Effector memory CD8-positive, alpha-beta T cell (primary cell): ENCODE results near the gene GRWD1.

Experiments used
- ATAC-seq: fragments of 150-1000 bp; cut with Tn5 transposase; replicated peaks from 2 replicates; pipeline ENCODE4 v1.10.0; 2021; ENCODE audit warnings: mild to moderate bottlenecking, moderate library complexity
- DNase-seq, 3 experiments: peaks; one replicate each; pipeline ENCODE4 v3.0.0; 2021
- H3K27ac Mint-ChIP-seq, 2 donors: one replicate each; pipeline ENCODE4 v1.8.0; 2022; ENCODE audit warnings: mild to moderate bottlenecking in 2 of 2, mixed read lengths in 2 of 2, moderate library complexity in 2 of 2
- H3K27me3 Mint-ChIP-seq, 2 donors: one replicate each; pipeline ENCODE4 v1.8.0; 2022; ENCODE audit warnings: mixed read lengths in 2 of 2
- H3K36me3 Mint-ChIP-seq: one replicate; pipeline ENCODE4 v1.8.0; 2022; ENCODE audit warnings: mild to moderate bottlenecking, moderate library complexity, mixed read lengths; ENCODE audit not compliant: insufficient read depth
- H3K4me1 Mint-ChIP-seq, 2 donors: one replicate each; pipeline ENCODE4 v1.8.0; 2022; ENCODE audit warnings: low read depth in 2 of 2, mixed read lengths in 2 of 2
- H3K4me3 Mint-ChIP-seq, 2 donors: one replicate each; pipeline ENCODE4 v1.8.0; 2022; ENCODE audit warnings: mild to moderate bottlenecking in 2 of 2, mixed read lengths in 2 of 2, moderate library complexity in 2 of 2
- H3K9me3 Mint-ChIP-seq, 2 donors: one replicate each; pipeline ENCODE4 v1.8.0; 2022; ENCODE audit warnings: mixed read lengths in 2 of 2

The GRWD1 gene

GRCh38 chr19:48471836-48472235 lies 26.1 kb downstream of the GRWD1 start:
- Mint-ChIP-seq H3K4me3 (no peak overlapping the region), H3K9me3 (no peaks in the 10 kb centered on the region), H3K27me3 (no peaks in the 10 kb centered on the region), H3K36me3 (peaks cover 52% of the 10 kb centered on the region), H3K27ac (no peak overlapping the region), H3K4me1 (peaks cover 20 to 24% of the 10 kb centered on the region in 2 donors)
- no peak for ATAC-seq
- no peak for DNase-seq

DNA sequence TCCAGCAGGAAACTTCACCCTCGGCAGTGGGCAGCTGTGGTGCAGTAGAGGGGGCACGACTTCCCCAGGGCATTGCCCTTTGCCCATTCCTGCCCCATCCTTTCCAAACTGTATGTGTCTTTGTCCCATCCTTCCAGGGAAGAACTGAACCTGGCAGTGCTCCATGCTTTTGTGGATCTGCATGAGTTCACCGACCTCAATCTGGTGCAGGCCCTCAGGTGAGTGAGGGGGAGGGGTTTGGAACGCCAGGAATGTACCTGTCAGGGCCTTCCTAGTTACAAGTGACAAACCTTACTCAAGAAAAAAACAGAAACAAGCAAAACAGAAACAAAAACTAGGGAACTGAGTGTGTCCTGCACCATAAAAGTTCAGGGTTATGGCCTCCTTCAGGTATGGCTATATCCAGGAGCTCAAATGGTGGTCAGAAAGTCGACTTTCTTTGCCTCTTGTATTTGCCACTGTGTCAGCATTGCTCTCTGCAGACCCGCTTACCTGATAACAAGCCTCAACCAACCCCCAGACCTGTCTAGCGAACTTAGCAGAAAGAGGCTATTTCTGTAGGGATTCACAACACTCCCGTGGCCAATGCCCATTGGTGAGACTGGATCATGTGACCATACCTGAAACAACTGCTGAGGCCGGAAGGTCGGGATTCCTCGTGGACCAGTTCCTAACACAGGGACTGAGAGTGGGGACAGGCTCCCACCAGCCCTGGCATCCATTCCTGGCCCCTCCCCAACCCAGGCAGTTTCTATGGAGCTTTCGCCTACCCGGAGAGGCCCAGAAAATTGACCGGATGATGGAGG lies 27.6 kb downstream of the GRWD1 start:
- peaks cover 16 to 22% of the 10 kb centered on the region in 2 donors for H3K4me1 Mint-ChIP-seq
- DNase-seq, result no peak
- H3K9me3 Mint-ChIP-seq, result no peaks in the 10 kb centered on the region
- H3K4me3 Mint-ChIP-seq, result no peak overlapping the region
- no peak overlapping the region for H3K27ac Mint-ChIP-seq
- H3K36me3 Mint-ChIP-seq, result peaks cover 54% of the 10 kb centered on the region
- ATAC-seq, result no peak
- no peaks in the 10 kb centered on the region for H3K27me3 Mint-ChIP-seq

DNA sequence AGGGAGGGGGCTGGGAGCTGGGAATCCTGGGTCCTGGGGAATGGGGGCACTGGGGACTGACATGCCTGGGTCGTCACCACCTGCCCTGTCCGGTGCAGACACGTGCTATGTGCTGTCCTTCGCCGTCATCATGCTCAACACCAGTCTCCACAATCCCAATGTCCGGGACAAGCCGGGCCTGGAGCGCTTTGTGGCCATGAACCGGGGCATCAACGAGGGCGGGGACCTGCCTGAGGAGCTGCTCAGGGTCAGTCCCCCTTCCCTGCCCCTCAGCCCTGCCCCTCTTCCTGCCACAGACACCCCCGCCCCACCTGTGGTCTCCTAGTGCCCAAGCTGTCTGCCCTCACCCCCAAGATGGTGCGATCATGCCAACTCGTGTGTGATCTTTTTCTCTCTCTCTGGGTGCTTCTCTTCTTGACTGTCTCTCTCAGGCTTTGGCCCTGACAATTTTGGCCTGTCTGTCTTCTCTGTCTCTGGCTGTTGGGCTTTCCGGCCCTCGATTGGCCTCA lies 28.4 kb downstream of the GRWD1 start:
- Mint-ChIP-seq H3K36me3 (peaks cover 46% of the 10 kb centered on the region), H3K27ac (peak overlapping the region; percentile 74 to 89), H3K9me3 (no peaks in the 10 kb centered on the region), H3K4me3 (peak overlapping the region in 1 of 2 donors; percentile 31), H3K4me1 (peaks cover 12 to 19% of the 10 kb centered on the region in 2 donors), H3K27me3 (no peaks in the 10 kb centered on the region)
- ATAC-seq (no peak), DNase-seq (no peak)

DNA sequence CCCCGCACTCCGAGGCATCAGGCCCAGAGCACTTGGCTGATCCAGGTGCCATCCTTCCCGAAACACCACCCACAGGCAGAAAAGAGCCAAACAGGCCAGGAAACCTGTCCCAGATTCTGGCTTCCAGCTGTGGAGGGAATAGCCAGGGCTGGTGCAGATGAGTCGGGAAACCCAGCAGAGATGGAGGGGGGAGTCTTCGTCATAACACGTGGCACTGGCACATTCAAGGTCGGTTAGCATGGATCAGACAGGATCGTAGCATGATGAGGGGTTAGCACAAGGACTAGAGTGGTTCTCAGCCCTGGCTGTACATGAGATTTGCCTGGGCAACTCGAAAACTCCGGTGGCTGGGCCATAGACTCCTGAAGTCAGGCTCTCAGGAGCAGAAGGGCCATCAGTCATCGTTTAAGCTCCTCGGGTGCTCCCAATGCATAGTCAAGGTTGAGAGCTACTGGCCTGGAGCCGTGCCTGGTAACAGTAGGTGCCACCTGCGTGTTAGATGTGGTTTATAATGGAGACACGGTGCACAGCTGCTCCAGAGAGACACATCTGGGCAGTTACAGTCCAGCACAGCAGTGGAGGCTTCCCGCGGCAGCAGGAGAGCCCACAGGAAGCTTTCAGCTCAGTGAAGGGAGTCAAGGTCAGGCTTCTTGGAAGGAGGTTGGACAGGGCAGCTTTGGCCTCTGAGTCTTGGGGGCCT lies 29.7 kb downstream of the GRWD1 start:
- H3K36me3 Mint-ChIP-seq, result peaks cover 51% of the 10 kb centered on the region
- H3K4me1 Mint-ChIP-seq, result peaks cover 13 to 21% of the 10 kb centered on the region in 2 donors
- no peak overlapping the region for H3K4me3 Mint-ChIP-seq
- H3K9me3 Mint-ChIP-seq, result no peaks in the 10 kb centered on the region
- H3K27me3 Mint-ChIP-seq, result no peaks in the 10 kb centered on the region
- ATAC-seq, result no peak
- peak overlapping the region in 1 of 2 donors; percentile 51 for H3K27ac Mint-ChIP-seq
- no peak for DNase-seq

DNA sequence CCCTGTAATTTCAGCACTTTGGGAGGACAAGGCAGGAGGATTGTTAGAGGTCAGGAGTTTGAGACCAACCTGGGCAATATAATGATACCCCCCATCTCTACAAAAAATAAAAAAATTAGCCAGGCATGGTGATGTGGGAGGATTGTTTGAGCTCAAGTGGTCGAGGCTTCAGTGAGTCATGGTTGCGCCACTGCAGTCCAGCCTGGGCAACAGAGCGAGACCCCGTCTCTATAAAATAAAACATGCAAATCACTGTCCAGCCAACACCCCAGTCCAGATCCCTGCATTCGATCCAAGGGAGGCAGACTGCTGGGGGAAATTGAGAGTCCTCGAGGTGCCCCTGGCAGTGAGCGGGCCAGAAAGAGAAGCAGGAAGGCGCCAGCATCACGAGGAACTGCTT lies 30.4 kb downstream of the GRWD1 start:
- Mint-ChIP-seq H3K4me3 (no peak overlapping the region), H3K4me1 (peaks cover 17 to 23% of the 10 kb centered on the region in 2 donors), H3K27ac (peak overlapping the region in 1 of 2 donors; percentile 51), H3K27me3 (no peaks in the 10 kb centered on the region), H3K36me3 (peaks cover 52% of the 10 kb centered on the region), H3K9me3 (no peaks in the 10 kb centered on the region)
- DNase-seq (no peak), ATAC-seq (no peak)

DNA sequence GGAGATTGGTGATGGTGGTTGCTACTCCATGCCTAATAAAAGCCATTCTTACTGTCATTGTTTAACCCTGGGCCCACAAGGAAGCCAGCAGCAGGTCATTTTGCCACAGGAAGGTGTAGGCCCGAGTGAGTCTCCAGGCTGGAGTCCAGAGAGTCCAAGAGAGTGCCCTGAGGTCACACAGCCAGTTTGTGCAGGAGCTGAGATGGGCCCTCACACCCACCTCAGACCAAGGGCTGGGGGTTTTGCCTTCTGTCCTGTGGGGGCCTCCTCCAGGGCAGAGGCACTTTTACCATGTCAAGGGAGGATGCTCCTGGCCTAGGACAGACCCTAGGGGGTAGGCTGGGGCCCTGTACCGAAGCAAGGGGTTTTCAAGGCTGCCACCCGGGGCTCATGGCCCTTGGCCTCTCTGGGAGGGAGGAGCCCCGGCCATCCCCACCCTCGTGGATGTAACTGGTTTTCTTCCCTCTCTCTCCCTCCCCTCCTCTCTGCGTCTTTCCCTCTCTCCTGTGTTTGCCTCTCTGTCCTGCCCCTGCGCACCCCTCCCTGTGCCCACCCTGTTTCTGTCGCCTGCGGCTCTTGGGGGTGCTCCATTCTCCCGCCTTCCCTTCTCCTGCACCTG lies 31.4 kb downstream of the GRWD1 start:
- no peaks in the 10 kb centered on the region for H3K27me3 Mint-ChIP-seq
- ATAC-seq (no peak), DNase-seq (no peak)
- H3K36me3 Mint-ChIP-seq, result peaks cover 52% of the 10 kb centered on the region
- H3K27ac Mint-ChIP-seq, result no peak overlapping the region
- no peaks in the 10 kb centered on the region for H3K9me3 Mint-ChIP-seq
- no peak overlapping the region for H3K4me3 Mint-ChIP-seq
- peaks cover 17 to 25% of the 10 kb centered on the region in 2 donors for H3K4me1 Mint-ChIP-seq

- H3K27me3 Mint-ChIP-seq, result no peaks in the 10 kb centered on the region
- no peaks in the 10 kb centered on the region for H3K9me3 Mint-ChIP-seq
- peaks cover 46% of the 10 kb centered on the region for H3K36me3 Mint-ChIP-seq
- peaks cover 17 to 21% of the 10 kb centered on the region in 2 donors for H3K4me1 Mint-ChIP-seq
- DNase-seq (no peak), ATAC-seq (no peak)
- no peak overlapping the region for H3K4me3 Mint-ChIP-seq
- no peak overlapping the region for H3K27ac Mint-ChIP-seq
Measured at GRCh38 chr19:48477698-48478338, 32.0 kb downstream of the GRWD1 start.

GRCh38 chr19:48478339-48479256 lies 32.8 kb downstream of the GRWD1 start:
- H3K4me1 Mint-ChIP-seq, result peaks cover 17 to 21% of the 10 kb centered on the region in 2 donors
- no peaks in the 10 kb centered on the region for H3K27me3 Mint-ChIP-seq
- H3K27ac Mint-ChIP-seq, result peak overlapping the region in 1 of 2 donors; percentile 74
- no peak overlapping the region for H3K4me3 Mint-ChIP-seq
- DNase-seq (no peak), ATAC-seq (no peak)
- peaks cover 40% of the 10 kb centered on the region for H3K36me3 Mint-ChIP-seq
- H3K9me3 Mint-ChIP-seq, result no peaks in the 10 kb centered on the region

- Mint-ChIP-seq H3K4me1 (peaks cover 13 to 18% of the 10 kb centered on the region in 2 donors), H3K9me3 (no peaks in the 10 kb centered on the region), H3K4me3 (peak overlapping the region; percentile 89 to 94), H3K27ac (peak overlapping the region; percentile 74 to 76), H3K36me3 (peaks cover 37% of the 10 kb centered on the region), H3K27me3 (no peaks in the 10 kb centered on the region)
- DNase-seq, result no peak
- ATAC-seq, result no peak
Measured at GRCh38 chr19:48479686-48480085, 33.9 kb downstream of the GRWD1 start.

- peak overlapping the region; percentile 89 to 94 for H3K4me3 Mint-ChIP-seq
- H3K9me3 Mint-ChIP-seq, result no peaks in the 10 kb centered on the region
- H3K27ac Mint-ChIP-seq, result peak overlapping the region; percentile 76 to 89
- no peaks in the 10 kb centered on the region for H3K27me3 Mint-ChIP-seq
- DNase-seq (no peak), ATAC-seq (peak; percentile 45)
- peaks cover 13 to 18% of the 10 kb centered on the region in 2 donors for H3K4me1 Mint-ChIP-seq
- peaks cover 34% of the 10 kb centered on the region for H3K36me3 Mint-ChIP-seq
Measured at GRCh38 chr19:48480183-48480557, 34.4 kb downstream of the GRWD1 start.

- Mint-ChIP-seq H3K4me1 (peaks cover 13 to 18% of the 10 kb centered on the region in 2 donors), H3K9me3 (no peaks in the 10 kb centered on the region), H3K27me3 (no peaks in the 10 kb centered on the region), H3K36me3 (peaks cover 28% of the 10 kb centered on the region), H3K4me3 (peak overlapping the region; percentile 89 to 94), H3K27ac (peak overlapping the region; percentile 76 to 89)
- ATAC-seq (peak; percentile 89), DNase-seq (peak; percentile 45 to 49 (median 46))
Measured at GRCh38 chr19:48480558-48481500, 35.0 kb downstream of the GRWD1 start.
